IPS-20b (cell line): ENCODE measurements around the gene SCGB1C1.
A peak's percentile ranks its signal among the peaks of the same experiment; 100 is the strongest.

ENCODE experiments used
- H3K27ac ChIP-seq: one replicate; pipeline ENCODE4 v1.5.1; 2013; ENCODE audit warnings: low read length
- H3K27me3 ChIP-seq: 2 replicates; pipeline ENCODE4 v1.6.1; 2013; ENCODE audit warnings: mild to moderate bottlenecking, low read length, inconsistent platforms; ENCODE audit not compliant: insufficient read depth
- H3K36me3 ChIP-seq: 2 replicates; pipeline ENCODE4 v1.6.1; 2013; ENCODE audit warnings: low read depth, mild to moderate bottlenecking, inconsistent platforms, low read length, moderate library complexity; ENCODE audit not compliant: insufficient read depth
- H3K4me1 ChIP-seq: 2 replicates; pipeline ENCODE4 v1.6.1; 2013; ENCODE audit warnings: mild to moderate bottlenecking, control low read depth, inconsistent platforms, low read length, moderate library complexity; ENCODE audit not compliant: insufficient read depth
- H3K4me3 ChIP-seq: 2 replicates; pipeline ENCODE4 v1.5.1; 2013; ENCODE audit warnings: mild to moderate bottlenecking, low read length, inconsistent platforms
- H3K9ac ChIP-seq: 2 replicates; pipeline ENCODE4 v1.6.1; 2013; ENCODE audit warnings: low read depth, mild to moderate bottlenecking, inconsistent platforms, low read length, moderate library complexity
- H3K9me3 ChIP-seq: 2 replicates; pipeline ENCODE4 v1.6.1; 2013; ENCODE audit warnings: mild to moderate bottlenecking, low read depth, low read length, inconsistent platforms; ENCODE audit not compliant: insufficient read depth

The SCGB1C1 gene

DNA sequence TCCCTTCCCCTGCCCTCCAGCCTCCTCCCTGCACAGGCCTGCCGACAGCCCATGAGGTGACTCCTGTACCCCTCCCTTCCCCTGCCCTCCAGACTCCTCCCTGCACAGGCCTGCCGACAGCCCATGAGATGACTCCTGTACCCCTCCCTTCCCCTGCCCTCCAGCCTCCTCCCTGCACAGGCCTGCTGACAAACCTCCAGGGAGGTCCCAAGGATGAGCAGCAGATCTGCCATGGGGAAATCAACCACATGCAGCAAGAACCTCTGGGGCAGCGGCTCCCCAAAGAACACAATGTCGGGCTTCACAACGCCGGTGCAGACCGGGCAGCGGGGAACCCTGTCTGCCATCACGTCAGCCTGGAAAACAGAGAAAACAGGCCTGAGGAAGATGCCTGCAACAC lies 31.0 kb downstream of the SCGB1C1 start:
- no peak overlapping the region for H3K4me3 ChIP-seq
- H3K27me3 ChIP-seq, result no peaks in the 10 kb centered on the region
- no peak overlapping the region for H3K9ac ChIP-seq
- no peaks in the 10 kb centered on the region for H3K4me1 ChIP-seq
- H3K36me3 ChIP-seq, result no peaks in the 10 kb centered on the region
- no peaks in the 10 kb centered on the region for H3K9me3 ChIP-seq
- no peak overlapping the region for H3K27ac ChIP-seq

- no peaks in the 10 kb centered on the region for H3K27me3 ChIP-seq
- H3K9ac ChIP-seq, result no peak overlapping the region
- H3K36me3 ChIP-seq, result no peaks in the 10 kb centered on the region
- no peak overlapping the region for H3K4me3 ChIP-seq
- no peaks in the 10 kb centered on the region for H3K9me3 ChIP-seq
- H3K4me1 ChIP-seq, result no peaks in the 10 kb centered on the region
- H3K27ac ChIP-seq, result no peak overlapping the region
Observed at GRCh38 chr11:224424-224823, 31.5 kb downstream of the SCGB1C1 start.

DNA sequence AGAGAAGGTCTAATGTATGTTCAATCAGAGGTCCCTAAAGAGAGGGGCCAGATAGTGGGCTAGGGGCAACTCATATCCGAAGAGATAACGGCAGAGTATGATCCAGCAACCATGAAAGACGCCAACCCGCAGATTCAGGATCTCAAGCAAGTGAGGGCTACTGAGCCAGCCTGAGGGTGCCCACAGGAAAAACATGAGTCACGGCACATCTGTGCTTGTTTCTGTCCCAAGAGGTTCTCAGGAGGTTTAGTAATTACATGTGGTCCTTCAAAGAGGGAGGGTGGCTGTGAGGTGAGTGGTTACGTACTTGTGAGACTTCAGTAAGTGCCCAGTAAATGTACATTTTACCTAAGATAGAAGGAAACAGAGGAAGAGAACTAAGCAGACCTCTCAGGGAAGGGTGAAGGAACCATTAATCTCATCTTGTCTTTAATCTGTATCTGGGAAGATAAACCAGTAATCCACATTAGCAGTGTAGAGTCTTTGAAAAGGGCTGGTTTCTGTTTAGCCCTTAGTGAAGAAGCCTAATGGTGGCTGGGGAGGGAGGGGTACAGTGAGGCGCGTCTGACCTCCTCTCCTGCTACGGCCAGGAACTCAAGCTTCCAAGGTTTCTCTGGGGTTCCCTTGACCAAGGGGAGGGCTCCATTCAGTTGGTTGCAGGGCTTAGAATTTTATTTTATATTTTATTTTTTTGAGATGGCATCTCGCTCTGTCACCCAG lies 33.0 kb downstream of the SCGB1C1 start:
- H3K9ac ChIP-seq, result no peak overlapping the region
- H3K9me3 ChIP-seq, result no peaks in the 10 kb centered on the region
- H3K27me3 ChIP-seq, result no peaks in the 10 kb centered on the region
- H3K36me3 ChIP-seq, result no peaks in the 10 kb centered on the region
- no peak overlapping the region for H3K27ac ChIP-seq
- no peaks in the 10 kb centered on the region for H3K4me1 ChIP-seq
- H3K4me3 ChIP-seq, result no peak overlapping the region

- no peak overlapping the region for H3K9ac ChIP-seq
- H3K27me3 ChIP-seq, result no peaks in the 10 kb centered on the region
- H3K9me3 ChIP-seq, result no peaks in the 10 kb centered on the region
- no peak overlapping the region for H3K4me3 ChIP-seq
- no peak overlapping the region for H3K27ac ChIP-seq
- no peaks in the 10 kb centered on the region for H3K4me1 ChIP-seq
- H3K36me3 ChIP-seq, result no peaks in the 10 kb centered on the region
Observed at GRCh38 chr11:227824-228379, 35.0 kb downstream of the SCGB1C1 start.

DNA sequence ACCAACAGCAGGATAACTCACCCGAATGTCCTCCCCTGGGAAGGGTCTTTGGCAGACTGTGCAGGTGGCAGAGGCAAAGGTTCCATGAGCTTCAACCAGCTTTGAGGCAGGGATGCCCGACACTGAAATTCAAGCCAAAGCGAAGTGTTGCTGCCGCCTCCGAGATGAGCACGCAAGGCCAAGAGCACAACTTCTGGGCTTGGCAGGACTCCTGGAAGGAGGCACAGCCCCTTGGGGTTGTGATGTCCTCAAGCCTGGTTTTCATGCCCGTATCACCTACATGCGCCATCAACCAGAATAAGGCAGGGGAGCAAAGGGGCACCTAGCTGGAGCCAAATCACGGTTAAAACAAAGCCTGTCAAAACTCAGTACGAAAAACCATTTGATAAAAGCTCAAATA lies 37.6 kb downstream of the SCGB1C1 start:
- H3K27ac ChIP-seq, result no peak overlapping the region
- H3K4me1 ChIP-seq, result no peaks in the 10 kb centered on the region
- H3K27me3 ChIP-seq, result peaks cover 4% of the 10 kb centered on the region
- no peaks in the 10 kb centered on the region for H3K36me3 ChIP-seq
- H3K9ac ChIP-seq, result no peak overlapping the region
- no peak overlapping the region for H3K4me3 ChIP-seq
- no peaks in the 10 kb centered on the region for H3K9me3 ChIP-seq

- Histone ChIP-seq H3K4me1 (0 out of 2 replicates have a peak, but pooled peaks cover 4% of the 10 kb centered on the region), H3K9ac (no peak overlapping the region), H3K4me3 (no peak overlapping the region), H3K9me3 (no peaks in the 10 kb centered on the region), H3K27me3 (peaks cover 6% of the 10 kb centered on the region), H3K36me3 (no peaks in the 10 kb centered on the region), H3K27ac (no peak overlapping the region)
Observed at GRCh38 chr11:232783-233565, 40.1 kb downstream of the SCGB1C1 start.

DNA sequence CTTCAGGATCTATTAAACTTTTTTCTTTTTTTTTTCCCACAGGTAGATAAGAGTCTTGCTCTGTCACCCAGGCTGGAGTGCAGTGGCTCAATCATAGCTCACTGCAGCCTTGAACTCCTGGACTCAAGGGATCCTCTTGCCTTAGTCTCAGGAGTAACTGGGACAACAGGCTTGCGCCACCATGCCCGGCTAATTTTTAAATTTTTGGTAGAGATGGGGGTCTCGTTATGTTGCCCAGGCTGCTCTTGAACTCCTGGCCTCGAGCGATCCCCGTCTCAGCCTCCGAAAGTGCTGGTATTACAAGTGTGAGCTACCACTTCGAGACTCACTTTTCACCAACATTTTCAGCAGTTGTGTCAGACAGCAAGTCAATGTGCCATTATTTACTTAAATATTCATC lies 42.3 kb downstream of the SCGB1C1 start:
- H3K4me3 ChIP-seq, result peak overlapping the region; percentile 92
- peak overlapping the region; percentile 76; the same call in 1 of the 2 replicates for H3K9ac ChIP-seq
- H3K27me3 ChIP-seq, result peaks cover 6% of the 10 kb centered on the region
- no peaks in the 10 kb centered on the region for H3K9me3 ChIP-seq
- H3K27ac ChIP-seq, result no peak overlapping the region
- H3K36me3 ChIP-seq, result peaks cover 13% of the 10 kb centered on the region
- H3K4me1 ChIP-seq, result 0 out of 2 replicates have a peak, but pooled peaks cover 4% of the 10 kb centered on the region

DNA sequence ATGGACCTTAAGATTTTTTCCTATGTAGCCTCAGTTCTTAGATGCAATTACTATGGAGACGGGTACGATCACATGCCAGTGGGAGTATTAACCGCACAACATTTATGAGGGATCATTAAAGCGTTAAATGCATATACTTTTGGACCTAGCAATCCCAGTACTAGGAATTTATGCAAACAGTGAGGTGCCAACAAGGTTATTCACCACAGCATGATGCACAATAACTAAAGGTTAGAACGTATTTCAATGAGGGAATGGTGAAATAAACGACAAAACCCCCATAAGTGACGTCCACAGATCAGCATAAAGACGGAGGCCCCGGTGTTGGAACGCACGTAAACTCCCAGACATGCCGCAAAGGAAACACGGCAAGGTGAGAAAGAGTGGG lies 42.7 kb downstream of the SCGB1C1 start:
- Histone ChIP-seq H3K27ac (peak overlapping the region; percentile 73), H3K4me1 (0 out of 2 replicates have a peak, but pooled peaks cover 4% of the 10 kb centered on the region), H3K4me3 (peak overlapping the region; percentile 92), H3K9ac (peak overlapping the region; percentile 76), H3K36me3 (peaks cover 17% of the 10 kb centered on the region), H3K27me3 (peaks cover 6% of the 10 kb centered on the region), H3K9me3 (no peaks in the 10 kb centered on the region)

GRCh38 chr11:235997-236773 lies 43.3 kb downstream of the SCGB1C1 start, which contains the start of gene SIRT3:
TSS of gene SIRT3 (minus strand) at chr11:236342. CDS start at chr11:236328, 14 bp downstream.
- Histone ChIP-seq H3K9ac (peak within 1 kb of the TSS; percentile 94), H3K9me3 (no peaks in the 10 kb centered on the region), H3K27me3 (peaks cover 6% of the 10 kb centered on the region), H3K4me1 (0 out of 2 replicates have a peak, but pooled peaks cover 4% of the 10 kb centered on the region), H3K36me3 (peaks cover 18% of the 10 kb centered on the region), H3K4me3 (peak within 1 kb of the TSS; percentile 100), H3K27ac (peak within 1 kb of the TSS; percentile 92)

- peak within 1 kb of the TSS; percentile 94 for H3K9ac ChIP-seq
- H3K9me3 ChIP-seq, result no peaks in the 10 kb centered on the region
- peaks cover 27% of the 10 kb centered on the region for H3K36me3 ChIP-seq
- H3K27me3 ChIP-seq, result peaks cover 6% of the 10 kb centered on the region
- H3K4me3 ChIP-seq, result peak within 1 kb of the TSS; percentile 100
- H3K27ac ChIP-seq, result peak within 1 kb of the TSS; percentile 92
- 0 out of 2 replicates have a peak, but pooled peaks cover 4% of the 10 kb centered on the region for H3K4me1 ChIP-seq
Observed at GRCh38 chr11:236774-237767, 44.2 kb downstream of the SCGB1C1 start, which contains the start of gene PSMD13. TSS of gene PSMD13 (plus strand) at chr11:236976. CDS start at chr11:237050, 74 bp downstream.
